HG02678 (cell line): Measurements from ENCODE around the gene PCDHB16.
"Not testable (repeated sequence)": the region's sequence is repeated elsewhere in the genome, so short reads cannot be mapped to it uniquely, and the experiment has no call there.

ENCODE experiments used
- ATAC-seq: cut with Tn5 transposase; IDR thresholded peaks from one replicate; pipeline ENCODE4 v1.9.1; 2021; ENCODE audit warnings: mild to moderate bottlenecking, moderate library complexity; ENCODE audit not compliant: unreplicated experiment

Gene PCDHB16

GRCh38 chr5:141224844-141225243 lies 42.7 kb downstream of the PCDHB16 start:
- not testable (repeated sequence) for ATAC-seq

GRCh38 chr5:141225421-141225820 lies 43.2 kb downstream of the PCDHB16 start:
- not testable (repeated sequence) for ATAC-seq

- no peak for ATAC-seq
These were observed 52.0 kb downstream of the PCDHB16 start for GRCh38 chr5:141234109-141234667.
